ENCODE results near the gene TOLLIP. TPM values are rescaled to one million over a fixed set of nuclear protein-coding genes. Genes with fewer than 3 reads are reported as not detected.
"Not testable (repeated sequence)": the region's sequence is repeated elsewhere in the genome, so short reads cannot be mapped to it uniquely, and the experiment has no call there.

TOLLIP gene
- total RNA-seq, 1 donor from 2014 or later, result 58.4 TPM

DNA sequence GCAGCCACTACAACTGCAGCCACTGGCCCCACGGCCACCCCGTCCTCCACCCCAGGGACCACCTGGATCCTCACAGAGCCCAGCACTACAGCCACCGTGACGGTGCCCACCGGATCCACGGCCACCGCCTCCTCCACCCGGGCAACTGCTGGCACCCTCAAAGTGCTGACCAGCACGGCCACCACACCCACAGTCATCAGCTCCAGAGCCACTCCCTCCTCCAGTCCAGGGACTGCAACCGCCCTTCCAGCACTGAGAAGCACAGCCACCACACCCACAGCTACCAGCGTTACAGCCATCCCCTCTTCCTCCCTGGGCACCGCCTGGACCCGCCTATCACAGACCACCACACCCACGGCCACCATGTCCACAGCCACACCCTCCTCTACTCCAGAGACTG, 63.1 kb downstream of the TOLLIP start:
- not testable (repeated sequence) for H3K27ac Mint-ChIP-seq (ENCODE audit: unreplicated experiment); H3K4me3 Mint-ChIP-seq (ENCODE audit: unreplicated experiment); DNase-seq (ENCODE audit: low spot score); H3K27me3 Mint-ChIP-seq (ENCODE audit: low read depth); H3K9me3 Mint-ChIP-seq (ENCODE audit: low read depth); H3K4me1 Mint-ChIP-seq (ENCODE audit: low read depth); H3K36me3 Mint-ChIP-seq (ENCODE audit: low read depth)

DNA sequence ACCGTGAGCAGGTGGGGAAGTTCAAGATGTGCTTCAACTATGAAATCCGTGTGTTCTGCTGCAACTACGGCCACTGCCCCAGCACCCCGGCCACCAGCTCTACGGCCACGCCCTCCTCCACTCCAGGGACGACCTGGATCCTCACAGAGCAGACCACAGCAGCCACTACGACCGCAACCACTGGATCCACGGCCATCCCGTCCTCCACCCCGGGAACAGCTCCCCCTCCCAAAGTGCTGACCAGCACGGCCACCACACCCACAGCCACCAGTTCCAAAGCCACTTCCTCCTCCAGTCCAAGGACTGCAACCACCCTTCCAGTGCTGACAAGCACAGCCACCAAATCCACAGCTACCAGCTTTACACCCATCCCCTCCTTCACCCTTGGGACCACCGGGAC, 63.7 kb downstream of the TOLLIP start:
- H3K36me3 Mint-ChIP-seq (ENCODE audit: low read depth); H3K27ac Mint-ChIP-seq (ENCODE audit: unreplicated experiment); H3K4me1 Mint-ChIP-seq (ENCODE audit: low read depth); H3K4me3 Mint-ChIP-seq (ENCODE audit: unreplicated experiment); H3K9me3 Mint-ChIP-seq (ENCODE audit: low read depth); DNase-seq (ENCODE audit: low spot score); H3K27me3 Mint-ChIP-seq (ENCODE audit: low read depth): not testable (repeated sequence)

DNA sequence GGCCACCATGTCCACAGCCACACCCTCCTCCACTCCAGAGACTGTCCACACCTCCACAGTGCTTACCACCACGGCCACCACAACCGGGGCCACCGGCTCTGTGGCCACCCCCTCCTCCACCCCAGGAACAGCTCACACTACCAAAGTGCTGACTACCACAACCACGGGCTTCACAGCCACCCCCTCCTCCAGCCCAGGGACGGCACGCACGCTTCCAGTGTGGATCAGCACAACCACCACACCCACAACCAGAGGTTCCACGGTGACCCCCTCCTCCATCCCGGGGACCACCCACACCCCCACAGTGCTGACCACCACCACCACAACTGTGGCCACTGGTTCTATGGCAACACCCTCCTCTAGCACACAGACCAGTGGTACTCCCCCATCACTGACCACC, 64.9 kb downstream of the TOLLIP start:
- H3K27me3 Mint-ChIP-seq (ENCODE audit: low read depth); H3K4me1 Mint-ChIP-seq (ENCODE audit: low read depth); H3K4me3 Mint-ChIP-seq (ENCODE audit: unreplicated experiment); DNase-seq (ENCODE audit: low spot score); H3K27ac Mint-ChIP-seq (ENCODE audit: unreplicated experiment); H3K9me3 Mint-ChIP-seq (ENCODE audit: low read depth); H3K36me3 Mint-ChIP-seq (ENCODE audit: low read depth): not testable (repeated sequence)

DNA sequence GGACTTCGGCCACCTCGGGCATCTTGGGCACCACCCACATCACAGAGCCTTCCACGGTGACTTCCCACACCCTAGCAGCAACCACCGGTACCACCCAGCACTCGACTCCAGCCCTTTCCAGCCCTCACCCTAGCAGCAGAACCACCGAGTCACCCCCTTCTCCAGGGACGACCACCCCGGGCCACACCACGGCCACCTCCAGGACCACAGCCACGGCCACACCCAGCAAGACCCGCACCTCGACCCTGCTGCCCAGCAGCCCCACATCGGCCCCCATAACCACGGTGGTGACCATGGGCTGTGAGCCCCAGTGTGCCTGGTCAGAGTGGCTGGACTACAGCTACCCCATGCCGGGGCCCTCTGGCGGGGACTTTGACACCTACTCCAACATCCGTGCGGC, 65.9 kb downstream of the TOLLIP start:
- H3K27me3 Mint-ChIP-seq (ENCODE audit: low read depth); H3K27ac Mint-ChIP-seq (ENCODE audit: unreplicated experiment); H3K36me3 Mint-ChIP-seq (ENCODE audit: low read depth); DNase-seq (ENCODE audit: low spot score); H3K4me3 Mint-ChIP-seq (ENCODE audit: unreplicated experiment); H3K9me3 Mint-ChIP-seq (ENCODE audit: low read depth); H3K4me1 Mint-ChIP-seq (ENCODE audit: low read depth): not testable (repeated sequence)

DNA sequence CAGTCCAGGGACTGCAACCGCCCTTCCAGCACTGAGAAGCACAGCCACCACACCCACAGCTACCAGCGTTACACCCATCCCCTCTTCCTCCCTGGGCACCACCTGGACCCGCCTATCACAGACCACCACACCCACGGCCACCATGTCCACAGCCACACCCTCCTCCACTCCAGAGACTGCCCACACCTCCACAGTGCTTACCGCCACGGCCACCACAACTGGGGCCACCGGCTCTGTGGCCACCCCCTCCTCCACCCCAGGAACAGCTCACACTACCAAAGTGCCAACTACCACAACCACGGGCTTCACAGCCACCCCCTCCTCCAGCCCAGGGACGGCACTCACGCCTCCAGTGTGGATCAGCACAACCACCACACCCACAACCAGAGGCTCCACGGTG, 66.7 kb downstream of the TOLLIP start:
- not testable (repeated sequence) for H3K27me3 Mint-ChIP-seq (ENCODE audit: low read depth); H3K36me3 Mint-ChIP-seq (ENCODE audit: low read depth); H3K27ac Mint-ChIP-seq (ENCODE audit: unreplicated experiment); H3K4me1 Mint-ChIP-seq (ENCODE audit: low read depth); H3K4me3 Mint-ChIP-seq (ENCODE audit: unreplicated experiment); DNase-seq (ENCODE audit: low spot score); H3K9me3 Mint-ChIP-seq (ENCODE audit: low read depth)

- H3K4me1 Mint-ChIP-seq (ENCODE audit: low read depth), result no peaks in the 10 kb centered on the region
- H3K36me3 Mint-ChIP-seq (ENCODE audit: low read depth), result no peaks in the 10 kb centered on the region
- no peak overlapping the region for H3K4me3 Mint-ChIP-seq (ENCODE audit: unreplicated experiment)
- no peak for TF ChIP-seq CTCF (IDR thresholded peaks at IDR 0.05)
- no peaks in the 10 kb centered on the region for H3K9me3 Mint-ChIP-seq (ENCODE audit: low read depth)
- no peak overlapping the region for H3K27ac Mint-ChIP-seq (ENCODE audit: unreplicated experiment)
- H3K27me3 Mint-ChIP-seq (ENCODE audit: low read depth), result no peaks in the 10 kb centered on the region
- DNase-seq (ENCODE audit: low spot score), result no peak
Measured at GRCh38 chr11:1242289-1242688, 67.1 kb downstream of the TOLLIP start.

DNA sequence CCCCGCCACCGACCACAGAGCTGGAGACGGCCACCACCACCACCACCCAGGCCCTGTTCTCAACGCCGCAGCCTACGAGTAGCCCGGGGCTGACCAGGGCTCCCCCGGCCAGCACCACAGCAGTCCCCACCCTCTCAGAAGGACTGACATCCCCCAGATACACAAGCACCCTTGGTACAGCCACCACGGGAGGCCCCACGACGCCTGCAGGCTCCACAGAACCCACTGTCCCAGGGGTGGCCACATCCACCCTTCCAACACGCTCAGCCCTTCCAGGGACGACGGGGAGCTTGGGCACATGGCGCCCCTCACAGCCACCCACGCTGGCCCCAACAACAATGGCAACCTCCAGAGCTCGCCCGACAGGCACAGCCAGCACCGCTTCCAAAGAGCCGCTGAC, 67.7 kb downstream of the TOLLIP start:
- TF ChIP-seq CTCF (IDR thresholded peaks at IDR 0.05), result no peak
- DNase-seq (ENCODE audit: low spot score), result no peak
- Mint-ChIP-seq H3K36me3 (ENCODE audit: low read depth) (no peaks in the 10 kb centered on the region), H3K27me3 (ENCODE audit: low read depth) (no peaks in the 10 kb centered on the region), H3K27ac (ENCODE audit: unreplicated experiment) (no peak overlapping the region), H3K9me3 (ENCODE audit: low read depth) (no peaks in the 10 kb centered on the region), H3K4me3 (ENCODE audit: unreplicated experiment) (no peak overlapping the region), H3K4me1 (ENCODE audit: low read depth) (no peaks in the 10 kb centered on the region)

GRCh38 chr11:1240771-1241170, 68.7 kb downstream of the TOLLIP start:
- DNase-seq (ENCODE audit: low spot score), result no peak
- Mint-ChIP-seq H3K27ac (ENCODE audit: unreplicated experiment) (no peak overlapping the region), H3K4me1 (ENCODE audit: low read depth) (no peaks in the 10 kb centered on the region), H3K9me3 (ENCODE audit: low read depth) (no peaks in the 10 kb centered on the region), H3K4me3 (ENCODE audit: unreplicated experiment) (no peak overlapping the region), H3K27me3 (ENCODE audit: low read depth) (peaks cover under 1% of the 10 kb centered on the region), H3K36me3 (ENCODE audit: low read depth) (no peaks in the 10 kb centered on the region)
- TF ChIP-seq CTCF (IDR thresholded peaks at IDR 0.05), result no peak
